Fibroblast of lung (primary cell): ENCODE data around the gene LMAN1L.

Experiments used
- CTCF ChIP-seq, 2 donors: IDR thresholded peaks in 1 of 2; conservative IDR thresholded peaks in 1 of 2; 1 replicate in 1 of 2; 2 replicates in 1 of 2; pipeline ENCODE4 v1.5.1; 2011 to 2012; ENCODE audit warnings: low read length in 2 of 2, control low read depth in 1 of 2, inconsistent platforms in 1 of 2, low read depth in 1 of 2, mild to moderate bottlenecking in 1 of 2
- EZH2 ChIP-seq: IDR thresholded peaks from 2 replicates; pipeline ENCODE4 v1.5.1; 2012; ENCODE audit warnings: low read length, control low read depth, mild to moderate bottlenecking; ENCODE audit errors: missing control alignments

GRCh38 chr15:74873756-74874424 is 61.3 kb downstream of the LMAN1L start:
- TF ChIP-seq CTCF (conservative IDR thresholded peaks at IDR 0.05 in 1 of 2, IDR thresholded peaks at IDR 0.05 in 1 of 2; ENCODE audit: low read depth in 1 of 2, low read length in 2 of 2) (no peak), EZH2 (no peak)
